SHP77 treated with DMSO at 0.1 percent for 48 hours (cell line): ENCODE measurements around the gene SLC1A2.

Experiments
- DNase-seq: peaks from one replicate; lab custom pipeline; 2025; lab: John Stamatoyannopoulos, UW

SLC1A2 gene

DNA sequence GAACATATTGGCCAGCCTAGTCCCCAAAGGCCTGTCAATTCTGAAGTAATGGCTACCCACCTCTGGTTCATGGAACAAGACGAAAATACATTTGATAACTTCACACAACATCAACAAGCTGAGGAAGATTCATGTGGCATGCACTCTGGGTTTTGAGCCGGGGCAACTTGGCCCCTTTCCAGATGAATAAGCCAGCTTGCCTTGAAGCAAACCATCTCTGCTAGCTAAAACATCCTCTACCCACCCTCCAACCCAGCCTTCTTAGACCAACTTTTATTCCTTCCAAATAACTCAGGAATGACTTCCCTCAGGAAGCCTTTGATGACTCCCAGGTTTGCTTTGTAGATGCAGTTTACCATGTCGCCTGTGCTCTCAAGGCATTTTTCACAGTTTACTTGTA is 94.4 kb downstream of the SLC1A2 start:
- no peak for DNase-seq

DNA sequence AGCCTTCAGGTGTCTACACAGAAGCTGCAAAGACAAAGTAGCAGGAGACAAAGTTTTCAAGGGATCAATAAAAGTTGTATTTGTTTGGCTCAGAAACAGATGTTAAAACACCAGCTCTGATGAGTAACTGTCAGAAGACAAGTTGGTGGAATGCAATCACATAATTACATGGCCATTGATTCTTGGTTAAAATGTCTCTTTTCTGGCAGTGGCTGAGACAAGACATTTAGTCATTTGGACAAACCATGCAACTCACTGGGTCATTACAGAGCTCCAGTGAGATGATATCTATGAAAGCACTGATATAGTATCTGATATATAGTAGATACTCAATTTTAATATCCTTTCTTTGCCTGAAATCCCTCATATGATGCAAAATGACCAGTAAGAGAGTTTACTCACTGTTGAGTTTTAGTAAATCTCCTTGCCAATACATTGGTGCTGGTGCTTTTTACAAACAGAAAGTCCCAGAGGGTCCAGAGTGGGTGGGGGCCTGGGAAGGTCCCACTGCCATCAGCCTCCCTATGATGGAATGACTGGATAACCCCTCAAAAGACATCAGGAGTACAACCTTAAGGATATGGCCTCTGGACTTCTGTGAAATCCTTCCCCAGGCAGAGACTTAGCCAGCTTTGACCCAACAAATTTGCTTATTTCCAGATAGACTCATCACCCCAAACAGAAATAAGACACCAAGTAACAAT is 95.0 kb downstream of the SLC1A2 start:
- no peak for DNase-seq

DNA sequence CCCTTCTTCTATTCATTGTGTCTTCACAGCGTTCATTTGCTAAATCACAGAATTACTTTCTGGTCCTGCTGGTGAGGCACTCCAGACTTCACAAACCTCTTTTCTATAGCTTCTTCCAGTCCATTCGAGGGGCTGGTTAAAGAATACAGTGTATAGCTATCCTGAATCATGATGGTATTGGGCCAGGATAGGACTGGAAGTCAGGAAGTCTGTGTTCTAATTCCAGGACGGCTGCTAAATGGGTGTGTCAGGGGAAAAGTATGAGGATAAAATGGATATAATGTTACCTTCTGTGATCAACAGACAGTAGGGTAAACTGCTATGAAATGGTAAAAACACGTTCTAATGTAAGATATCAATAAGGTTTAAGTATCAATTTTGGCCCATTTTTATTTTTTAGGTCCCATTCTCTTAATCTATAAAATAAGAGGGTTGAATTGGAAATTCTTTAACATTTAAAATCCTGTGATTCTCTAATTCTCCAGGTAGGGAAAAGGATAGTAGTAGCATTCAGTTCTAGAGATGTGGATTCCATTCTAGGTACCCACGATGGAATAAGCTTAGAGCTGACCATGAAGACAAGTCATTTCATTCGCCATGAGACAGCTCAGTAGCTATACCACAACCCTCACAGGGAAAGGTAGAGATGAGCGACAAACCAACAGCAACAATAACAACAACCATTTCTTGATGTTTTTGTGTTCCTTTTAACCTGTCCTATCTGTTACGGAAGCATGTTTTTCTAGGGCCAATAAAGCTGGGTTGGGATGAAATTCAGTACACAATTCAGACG is 96.1 kb downstream of the SLC1A2 start:
- DNase-seq: no peak

DNA sequence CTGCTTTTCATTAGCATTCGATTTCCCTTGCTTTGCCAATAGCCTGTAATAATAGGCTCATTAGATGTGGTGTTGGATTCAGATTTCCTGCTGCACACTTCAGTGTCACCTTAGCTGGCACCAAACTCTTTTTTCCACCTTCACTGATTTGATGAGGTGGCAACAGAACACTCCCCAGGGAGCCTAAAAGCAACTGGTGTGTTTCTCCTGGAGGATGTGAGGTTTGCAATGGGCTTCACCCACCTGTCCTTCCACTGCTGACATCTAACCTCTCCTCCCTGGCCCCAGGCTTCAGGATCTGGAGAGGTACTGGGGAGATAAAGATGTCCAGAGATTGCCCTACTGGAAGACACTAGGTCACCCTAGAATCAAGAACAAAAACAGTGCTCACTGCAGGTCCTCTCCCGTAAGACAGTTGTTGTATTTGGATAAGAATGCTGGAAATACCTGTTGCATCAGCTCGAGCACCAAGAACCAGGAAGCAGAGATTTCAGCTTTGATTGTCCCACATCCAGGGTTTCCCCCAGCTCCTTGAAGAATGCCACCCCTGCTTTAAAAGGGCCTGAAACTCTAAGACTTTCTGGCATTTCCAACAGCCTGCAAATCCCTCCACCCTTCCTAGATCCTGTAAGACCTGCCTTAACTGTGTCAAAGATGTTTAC is 96.9 kb downstream of the SLC1A2 start:
- DNase-seq: no peak

DNA sequence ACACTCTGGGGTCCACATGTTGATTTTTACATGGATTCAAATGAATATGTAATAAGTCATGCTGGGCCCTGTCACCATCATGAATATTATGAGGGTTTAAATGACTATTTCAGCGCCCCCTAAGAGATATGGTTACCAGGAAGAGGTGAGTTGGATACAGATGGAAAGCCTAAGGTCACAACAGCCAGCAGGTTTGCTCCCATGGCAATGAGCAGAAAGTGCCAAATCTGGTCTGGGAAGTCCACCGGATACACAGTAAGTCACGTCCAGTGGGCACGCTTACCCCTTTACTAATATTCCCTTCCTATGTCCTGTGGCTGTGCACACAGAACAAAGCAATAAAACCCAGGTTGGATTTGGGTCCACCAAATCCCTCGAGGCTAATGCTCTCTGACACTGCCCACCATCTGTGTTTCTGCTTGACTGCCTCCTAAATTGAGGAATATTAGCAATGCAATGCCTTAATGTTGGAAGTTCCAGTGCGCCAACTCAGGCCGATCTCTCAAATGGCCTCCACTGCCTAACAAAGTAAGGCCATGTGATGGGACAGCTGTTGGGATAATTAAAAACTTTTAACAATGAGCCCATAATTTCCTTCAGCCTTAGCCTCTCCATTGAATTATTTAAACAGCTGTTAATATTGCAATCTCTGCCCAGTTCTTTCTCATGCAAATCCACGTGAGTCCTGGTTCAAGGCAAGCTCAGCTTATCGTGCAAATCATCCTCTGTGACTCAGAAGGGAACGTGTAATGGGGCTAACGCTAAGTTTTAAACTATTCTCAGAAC is 97.6 kb downstream of the SLC1A2 start:
- DNase-seq: no peak

DNA sequence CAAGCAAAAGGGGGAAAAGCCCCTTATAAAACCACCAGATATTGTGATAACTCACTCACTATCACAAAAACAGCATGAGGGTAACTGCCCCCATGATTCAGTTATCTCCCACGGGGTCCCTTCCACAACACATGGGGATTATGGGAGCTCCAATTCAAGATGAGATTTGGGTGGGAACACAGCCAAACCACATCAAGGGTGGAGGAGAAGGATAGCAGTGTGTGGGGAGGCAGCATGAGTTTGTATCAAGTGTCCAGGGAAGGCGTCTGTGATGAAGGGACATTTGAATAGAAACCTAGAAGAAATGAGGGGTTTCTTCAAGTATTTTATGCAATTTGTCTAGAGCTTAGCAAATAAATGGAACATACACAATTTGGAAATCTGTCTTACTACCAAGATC is 98.2 kb downstream of the SLC1A2 start:
- no peak for DNase-seq

DNA sequence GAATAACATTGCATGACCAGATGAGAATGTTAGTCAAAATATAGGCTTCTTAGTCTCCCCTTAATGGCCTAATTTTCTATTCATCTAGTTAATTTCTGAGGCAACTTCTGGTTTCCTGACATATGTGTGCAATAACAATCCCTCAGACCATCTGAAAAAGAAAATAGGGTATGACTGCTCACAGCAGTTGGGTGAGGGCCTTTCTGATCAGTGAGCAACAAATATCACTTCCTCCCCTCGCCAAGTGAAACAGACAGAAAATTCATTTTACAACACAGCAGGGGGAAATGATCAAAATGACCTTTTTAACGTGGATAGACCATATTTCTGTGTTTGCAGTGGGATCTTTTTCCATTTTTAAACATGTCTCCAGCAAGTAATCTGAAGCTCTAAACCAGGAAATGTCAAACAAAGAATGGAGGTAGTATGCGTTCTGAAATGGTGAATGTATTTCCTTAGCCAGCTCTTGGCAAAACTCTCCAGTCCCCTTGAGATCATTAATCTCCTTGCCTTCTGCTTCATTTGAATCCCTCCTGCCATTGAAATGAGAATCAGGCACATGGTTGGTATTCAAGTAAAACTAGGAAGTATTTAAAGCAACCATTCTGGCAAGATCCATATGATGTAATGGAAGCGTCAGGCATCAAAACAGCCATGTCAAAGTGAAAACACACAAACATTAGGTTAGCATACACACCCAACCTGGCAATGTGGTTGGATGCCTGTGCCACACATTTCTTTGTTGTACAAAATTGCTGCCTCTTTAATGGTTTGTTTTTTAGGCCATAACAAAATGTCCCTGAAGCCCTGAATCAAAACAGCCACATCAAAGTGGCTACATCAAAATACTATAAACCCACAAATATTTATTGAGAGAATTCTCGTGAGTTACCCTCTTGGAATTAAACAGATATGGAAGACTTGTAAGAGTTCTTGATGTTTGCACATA is 100.1 kb downstream of the SLC1A2 start:
- no peak for DNase-seq

DNA sequence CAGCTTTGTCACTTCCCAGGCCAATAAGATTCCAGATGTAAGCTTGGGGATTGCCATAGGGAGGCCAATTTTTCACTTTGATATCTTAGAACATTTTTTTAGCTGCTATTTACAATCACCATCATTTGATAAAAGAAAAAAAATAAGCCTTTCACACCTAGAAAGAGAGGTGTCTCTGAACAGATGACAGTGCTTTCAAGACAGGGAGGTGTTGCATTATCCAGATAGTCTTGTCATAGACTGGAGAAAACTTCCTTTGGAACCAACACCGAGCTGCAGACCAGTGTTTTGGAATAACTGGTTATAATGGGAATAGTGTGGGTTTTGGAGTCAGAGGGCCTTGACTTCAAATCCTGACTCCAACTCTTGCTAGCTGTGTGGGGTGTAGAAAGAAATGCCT is 101.0 kb downstream of the SLC1A2 start:
- DNase-seq: no peak

DNA sequence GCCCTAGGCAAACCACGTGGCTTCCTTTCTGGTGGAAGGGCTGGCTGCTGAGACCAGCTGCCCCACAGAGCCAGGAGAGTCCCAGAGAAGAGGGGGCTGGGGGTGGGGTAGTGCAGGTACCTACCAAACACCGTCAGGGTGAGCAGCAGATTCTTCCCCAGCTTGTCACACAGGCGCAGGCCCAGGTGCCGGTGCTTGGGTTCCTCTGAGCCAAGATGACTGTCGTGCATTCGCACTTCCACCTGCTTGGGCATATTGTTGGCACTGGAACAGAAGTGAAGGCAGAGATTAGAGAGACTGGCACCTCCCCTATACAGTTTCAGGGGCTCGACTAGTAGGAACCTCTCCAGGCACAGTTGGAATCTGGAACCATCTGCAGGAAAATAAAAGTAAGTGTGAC is 102.1 kb downstream of the SLC1A2 start:
- no peak for DNase-seq

DNA sequence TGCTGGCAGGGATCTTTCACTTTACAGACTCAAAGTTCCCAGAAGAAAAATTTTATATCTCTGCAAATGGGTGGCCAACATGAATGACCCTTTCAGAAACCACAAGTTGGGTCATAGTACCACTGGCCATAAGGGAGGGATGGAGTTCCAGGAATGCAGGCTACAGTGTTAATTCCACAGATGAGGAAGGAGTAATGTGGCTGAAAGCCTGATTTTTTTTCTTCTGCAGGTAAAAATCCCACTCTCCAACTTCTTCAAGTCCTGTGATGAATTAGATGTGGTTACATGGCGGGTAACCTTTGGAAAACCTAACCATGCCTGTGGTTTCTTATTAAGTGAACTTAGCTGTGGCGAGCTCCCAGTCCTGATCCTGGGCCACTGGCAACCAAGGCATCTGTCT is 103.2 kb downstream of the SLC1A2 start:
- DNase-seq: no peak

DNA sequence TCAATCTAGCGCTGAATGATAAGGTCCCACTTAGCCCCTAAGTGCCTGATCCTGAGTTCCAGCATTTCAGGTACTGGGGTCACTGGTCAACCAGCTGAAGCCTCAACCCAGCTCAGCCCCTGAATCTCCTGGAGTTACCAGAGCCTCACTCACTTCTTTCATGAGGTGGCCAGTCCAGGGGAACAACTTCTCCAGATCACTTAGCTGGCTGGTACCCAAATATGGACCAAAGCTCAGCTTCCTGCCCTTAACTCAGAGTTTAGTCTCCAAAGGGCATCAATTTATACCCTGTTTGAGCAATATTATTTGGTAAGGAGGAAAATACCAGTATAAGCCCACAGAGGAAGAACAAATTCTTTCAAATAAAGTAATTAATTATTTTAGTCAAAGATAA is 105.6 kb downstream of the SLC1A2 start:
- DNase-seq: no peak

DNA sequence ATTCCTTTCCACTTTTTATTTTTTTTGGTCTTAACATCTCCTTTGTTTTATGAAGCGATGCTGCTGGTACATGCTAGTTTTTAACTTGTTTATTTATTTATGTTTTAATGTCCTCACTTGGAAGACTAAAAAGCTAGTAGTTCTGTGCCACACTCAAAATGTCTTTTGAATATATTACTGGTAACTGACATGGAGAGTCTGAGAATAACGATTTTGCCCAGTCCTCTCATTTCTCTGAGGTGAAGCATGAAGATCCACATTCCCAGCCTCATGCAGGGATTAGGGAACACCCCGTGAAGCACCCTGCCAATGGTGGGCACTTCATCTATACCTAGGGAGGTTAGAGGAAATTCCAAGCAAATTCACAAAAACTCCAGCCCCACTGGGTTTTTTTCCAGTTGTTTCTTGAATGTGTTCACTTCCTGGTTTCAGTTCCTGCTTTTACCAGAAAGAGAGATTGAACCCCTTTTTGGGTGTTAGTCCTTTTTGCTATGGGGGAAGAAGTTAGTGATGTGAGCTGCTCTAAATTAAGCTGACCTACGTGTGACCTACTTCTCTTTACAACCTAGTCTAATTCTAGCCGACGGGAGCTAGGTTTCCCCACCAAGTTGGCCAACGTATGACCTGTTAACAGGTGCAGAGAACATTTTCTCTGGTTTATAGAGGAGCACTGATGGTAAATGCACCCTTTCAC is 106.1 kb downstream of the SLC1A2 start:
- DNase-seq: no peak

DNA sequence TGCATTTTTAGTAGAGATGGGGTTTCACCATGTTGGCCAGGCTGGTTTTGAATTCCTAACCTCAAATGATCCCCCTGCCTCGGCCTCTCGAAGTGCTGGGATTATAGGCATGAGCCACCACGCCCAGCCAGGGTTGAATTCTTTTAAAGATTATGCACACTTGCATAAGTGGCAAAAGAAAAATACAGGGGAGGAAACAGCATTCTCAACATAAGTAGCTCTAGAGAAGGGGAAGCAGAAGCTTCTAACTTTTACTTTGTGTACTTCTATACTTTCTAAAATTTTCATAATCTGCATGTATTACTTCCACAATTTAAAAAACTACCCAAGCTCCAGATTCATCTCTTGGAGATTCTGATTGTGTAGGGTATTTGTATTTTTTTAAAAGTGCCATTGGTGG is 108.0 kb downstream of the SLC1A2 start:
- no peak for DNase-seq

DNA sequence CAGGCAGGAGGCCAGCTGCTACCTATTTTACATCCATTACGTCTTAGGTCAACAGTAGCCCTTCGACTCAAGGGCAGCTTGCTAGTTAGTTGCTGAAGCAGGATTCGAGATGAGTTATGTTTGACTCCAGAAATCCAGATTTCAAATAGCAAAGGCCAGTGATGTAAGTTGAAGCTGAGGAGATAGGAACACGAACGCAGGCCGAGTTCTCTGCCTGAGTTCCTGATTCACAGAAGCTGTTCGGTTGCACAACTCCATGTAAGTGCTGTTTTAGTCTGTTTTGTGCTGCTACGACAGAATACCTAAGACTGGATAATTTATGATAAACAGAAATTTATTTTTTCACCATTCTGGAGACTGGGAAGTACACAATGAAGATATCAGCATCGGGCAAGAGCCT is 111.2 kb downstream of the SLC1A2 start:
- DNase-seq: no peak

DNA sequence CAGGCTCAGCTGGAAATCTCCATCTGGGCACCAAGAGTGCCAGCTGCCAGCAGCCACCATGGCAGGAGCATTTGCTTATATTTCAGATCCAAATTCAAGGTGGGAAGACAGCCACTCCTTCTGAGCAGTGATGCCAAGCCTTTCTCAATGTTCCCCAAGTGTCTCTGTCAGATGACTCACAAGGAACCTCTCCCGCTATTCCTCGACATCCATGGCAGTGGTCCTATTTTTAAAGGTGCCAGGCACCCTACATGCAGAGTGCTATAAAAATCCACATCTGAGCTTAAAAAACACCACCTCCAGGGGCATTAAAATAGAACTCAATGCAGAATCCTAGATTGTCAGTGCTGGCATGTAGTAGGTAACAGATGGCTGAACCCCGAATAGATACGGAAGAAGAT is 112.1 kb downstream of the SLC1A2 start:
- DNase-seq: no peak

DNA sequence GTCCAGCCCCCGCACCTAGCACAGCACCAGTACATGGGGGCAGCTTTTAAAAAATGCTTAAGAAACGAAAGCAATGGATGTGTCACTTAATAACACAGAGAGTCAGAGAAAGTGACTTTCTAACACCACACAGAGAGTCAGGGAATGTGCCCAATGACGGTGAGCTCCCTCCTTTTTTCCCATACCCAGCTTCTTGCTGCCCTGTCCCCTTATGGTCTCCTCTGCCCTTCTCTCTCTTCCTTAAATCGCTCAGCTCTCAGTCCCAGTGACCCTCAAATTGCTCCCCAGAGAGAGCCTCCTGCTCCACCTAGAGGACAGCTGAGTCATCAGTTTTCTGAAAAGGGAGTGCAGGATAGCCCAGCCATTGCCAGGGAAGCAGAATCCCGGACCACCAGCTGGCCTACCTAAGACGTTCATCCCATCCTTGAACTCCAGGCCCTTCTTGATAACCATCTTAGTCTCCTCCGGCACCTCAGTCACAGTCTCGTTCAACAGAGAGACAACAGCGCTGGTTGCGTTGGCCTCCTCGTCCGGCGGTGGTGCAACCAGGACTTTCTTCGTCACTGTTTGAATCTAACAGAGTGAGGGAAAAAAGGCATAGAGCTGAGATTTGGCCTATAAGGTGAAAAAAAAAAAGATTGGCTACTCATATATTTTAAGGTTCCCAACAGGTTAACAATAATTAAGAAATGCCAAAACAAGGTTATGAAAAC is 113.5 kb downstream of the SLC1A2 start:
- DNase-seq: no peak

DNA sequence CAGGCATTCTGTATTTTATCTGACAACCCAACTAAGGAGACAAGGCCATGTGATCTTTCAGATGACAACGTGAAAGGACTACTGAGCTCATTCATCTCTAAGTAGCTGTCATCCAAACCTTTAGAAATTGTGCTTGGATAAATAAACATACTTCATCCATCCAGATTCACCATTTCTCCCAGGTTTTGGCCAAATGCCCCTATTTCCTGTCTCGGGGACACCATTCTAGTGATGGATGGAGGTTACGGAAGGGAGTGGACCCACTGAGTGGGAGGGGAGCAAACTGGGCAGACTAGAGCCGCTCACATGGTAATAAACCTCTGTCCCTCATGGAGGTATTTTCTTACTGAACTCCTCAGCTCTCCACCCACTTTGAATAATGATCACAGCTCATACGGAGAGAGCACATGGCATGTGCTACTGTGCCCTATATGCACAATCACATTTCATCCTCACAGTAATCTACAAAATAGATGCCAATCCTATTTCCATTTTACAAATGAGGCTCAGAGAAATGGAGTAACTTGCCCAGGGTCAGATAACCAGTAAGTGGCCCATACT is 114.4 kb downstream of the SLC1A2 start:
- DNase-seq: no peak

DNA sequence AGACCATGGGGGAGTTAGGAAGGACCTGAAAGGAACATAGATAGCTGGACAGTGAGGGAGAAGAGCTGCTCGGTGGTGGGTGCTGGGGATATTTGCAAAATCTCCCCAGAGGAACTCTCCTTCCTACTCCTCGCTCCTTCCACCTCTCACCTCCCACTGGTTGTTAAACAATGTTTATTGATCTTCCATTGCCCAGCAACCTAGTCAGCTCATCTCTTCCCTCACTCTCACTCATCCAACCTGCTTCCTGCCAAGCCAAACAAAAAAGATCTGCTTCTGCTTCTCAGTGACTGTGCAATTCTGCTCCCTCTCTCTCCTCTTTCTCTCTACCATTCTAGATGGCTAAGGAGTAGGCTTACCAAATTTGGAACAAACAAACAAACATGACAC is 115.0 kb downstream of the SLC1A2 start:
- no peak for DNase-seq

DNA sequence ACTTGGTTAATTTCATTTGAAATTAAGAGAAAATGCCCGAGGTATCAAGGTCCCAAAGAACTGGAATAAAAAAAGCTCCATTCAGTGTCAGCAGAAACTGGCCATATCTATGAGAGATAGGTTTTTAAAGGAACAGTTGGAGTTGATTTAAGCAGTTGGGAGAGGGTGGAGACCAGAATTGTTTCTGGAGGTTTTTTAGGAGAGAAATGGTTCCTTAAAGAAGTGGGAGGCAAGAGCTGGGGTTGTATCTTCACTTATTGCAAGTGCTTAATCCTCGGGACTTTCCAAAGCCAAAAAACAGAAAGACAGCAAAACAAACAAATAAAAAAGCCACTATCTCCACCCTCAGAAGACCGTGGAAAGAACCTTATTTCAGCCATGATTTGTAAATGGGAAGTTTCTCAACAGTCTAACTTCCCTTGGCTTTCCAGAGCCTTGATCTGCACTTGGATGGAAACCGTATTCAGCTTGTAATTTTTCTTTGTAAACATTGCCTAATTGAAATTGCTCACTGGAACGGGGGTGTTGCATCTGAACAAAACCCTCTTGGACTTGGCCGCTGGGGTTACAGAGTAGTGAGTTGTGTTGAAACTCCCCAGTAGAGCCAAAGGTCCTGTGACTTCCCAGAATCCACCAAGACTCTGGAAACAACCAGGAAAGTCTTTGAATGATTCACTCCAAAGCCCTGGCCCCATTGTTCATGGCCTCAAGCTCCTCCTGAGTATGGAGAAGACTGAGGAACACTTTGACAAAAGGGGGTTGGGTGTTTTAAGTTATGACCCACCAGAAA is 115.6 kb downstream of the SLC1A2 start:
- no peak for DNase-seq
